GM12878 (cell line): Measurements from ENCODE around the gene OPTC. TPM values are rescaled to one million over a fixed set of nuclear protein-coding genes. Genes with fewer than 3 reads are reported as not detected.
A peak's percentile ranks its signal among the peaks of the same experiment; 100 is the strongest.

Experiments
- ATAC-seq: fragments of 200-7000 bp; cut with Tn5 transposase; 3 replicates; pipeline ENCODE4 v1.9.1; 2020; ENCODE audit warnings: mild to moderate bottlenecking, moderate library complexity
- Bru-seq: library from RNA; stranded (reverse); fragments of 400-500 nt; gene quantifications from one replicate; lab custom pipeline; 2021; lab: Mats Ljungman, UMichigan
- BruChase-seq, 2 experiments: library from RNA; stranded (reverse); fragments of 400-500 nt; gene quantifications; one replicate each; lab custom pipeline; 2021; lab: Mats Ljungman, UMichigan
- BruUV-seq: library from RNA; stranded (reverse); fragments of 400-500 nt; replicated peaks from 2 replicates; lab custom pipeline; 2021; lab: Mats Ljungman, UMichigan
- CTCF ChIA-PET: fragments of 300-600 bp; sonication (Branson Sonifier 250); formaldehyde crosslinking; extraction: SDS; loops from one replicate; lab custom pipeline; 2021; ENCODE audit warnings: inconsistent platforms; lab: Yijun Ruan, JAX
- POLR2A ChIA-PET: fragments of 350-600 bp; formaldehyde crosslinking; extraction: SDS; loops from one replicate; lab custom pipeline; 2021; ENCODE audit warnings: inconsistent platforms; lab: Charles Lee
- RAD21 ChIA-PET: fragments of 300-600 bp; sonication (Branson Sonifier 250); formaldehyde crosslinking; loops from one replicate; lab custom pipeline; 2023; ENCODE audit warnings: antibody characterized with exemption; ENCODE audit not compliant: unreplicated experiment; lab: Charles Lee
- SMC1A ChIA-PET: fragments of 300-600 bp; sonication (Branson Sonifier 250); formaldehyde crosslinking; loops from one replicate; lab custom pipeline; 2023; ENCODE audit not compliant: unreplicated experiment, uncharacterized antibody; lab: Charles Lee
- DNase-seq: peaks from one replicate; pipeline ENCODE4 v3.0.0-alpha.2; 2011; ENCODE audit warnings: low read depth, low spot score
- FAIRE-seq: peaks from 3 replicates; lab custom pipeline; 2011; peaks lifted over from hg19 to GRCh38; lab: Jason Lieb, UNC
- H2AFZ ChIP-seq: 2 replicates; pipeline ENCODE4 v1.6.0; 2011; ENCODE audit warnings: low read depth, low read length, control low read depth; ENCODE audit not compliant: control insufficient read depth
- H3K27ac ChIP-seq: 2 replicates; pipeline ENCODE4 v1.5.1; 2011; ENCODE audit warnings: control low read depth; ENCODE audit not compliant: control insufficient read depth, insufficient read depth
- H3K27me3 ChIP-seq, 2 experiments: replicated peaks in 1 of 2; 2 replicates each; pipeline versions ENCODE4 v1.6.0 to v1.6.1; 2011; ENCODE audit warnings: low read length in 1 of 2; ENCODE audit not compliant: control insufficient read depth in 2 of 2, insufficient read depth in 2 of 2
- H3K36me3 ChIP-seq, 2 experiments: 2 replicates each; pipeline ENCODE4 v1.5.1; 2011; ENCODE audit warnings: low read length in 1 of 2; ENCODE audit not compliant: control insufficient read depth in 2 of 2, insufficient read depth in 2 of 2
- H3K4me1 ChIP-seq: 2 replicates; pipeline ENCODE4 v1.6.1; 2011; ENCODE audit warnings: mild to moderate bottlenecking, low read length, moderate library complexity, mixed read lengths; ENCODE audit not compliant: control insufficient read depth, insufficient read depth
- H3K4me2 ChIP-seq: 2 replicates; pipeline ENCODE4 v1.6.0; 2011; ENCODE audit warnings: control low read depth; ENCODE audit not compliant: control insufficient read depth, insufficient read depth
- H3K4me3 ChIP-seq: fragments of 200-600 bp; sonication (generic); 2 replicates; pipeline ENCODE4 v1.5.1; 2016
- H3K79me2 ChIP-seq: 2 replicates; pipeline ENCODE4 v1.6.0; 2011; ENCODE audit warnings: low read length; ENCODE audit not compliant: control insufficient read depth, insufficient read depth
- H3K9ac ChIP-seq: 2 replicates; pipeline ENCODE4 v1.8.0; 2011; ENCODE audit warnings: low read length, control low read depth, mixed read lengths; ENCODE audit not compliant: control insufficient read depth, insufficient read depth
- H3K9me3 ChIP-seq: replicated peaks from 3 replicates; pipeline ENCODE4 v1.5.1; 2011; ENCODE audit warnings: mild to moderate bottlenecking, low read length; ENCODE audit not compliant: control insufficient read depth, insufficient read depth
- H4K20me1 ChIP-seq: 2 replicates; pipeline ENCODE4 v1.6.0; 2011; ENCODE audit not compliant: control insufficient read depth, insufficient read depth
- CHD4 ChIP-seq: fragments of 200-600 bp; sonication (generic); IDR thresholded peaks from 2 replicates; pipeline ENCODE4 v1.6.1; 2016; ENCODE audit warnings: mild to moderate bottlenecking
- HDAC2 ChIP-seq: fragments of 200-600 bp; sonication (generic); IDR thresholded peaks from 2 replicates; pipeline ENCODE4 v1.6.1; 2017
- NFIC ChIP-seq: IDR thresholded peaks from 2 replicates; pipeline ENCODE4 v1.6.1; 2012; ENCODE audit warnings: low read depth, mild to moderate bottlenecking, inconsistent platforms, low read length, moderate library complexity
- RUNX3 ChIP-seq: IDR thresholded peaks from 2 replicates; pipeline ENCODE4 v1.6.1; 2012; ENCODE audit warnings: low read length, inconsistent platforms
- ZNF274 ChIP-seq: IDR thresholded peaks from one replicate; pipeline ENCODE4 v1.8.0; 2011; ENCODE audit not compliant: insufficient read length, insufficient read depth
- ZNF622 ChIP-seq: fragments of 450-650 bp; IDR thresholded peaks from 2 replicates; pipeline ENCODE4 v1.6.1; 2017; ENCODE audit warnings: mild to moderate bottlenecking, inconsistent platforms
- whole genome bisulfite sequencing: methylation state at CpG from one replicate; pipeline ENCODE4 v1.1.6; 2016; ENCODE audit warnings: low lambda C conversion rate; ENCODE audit not compliant: insufficient replicate concordance, insufficient coverage; ENCODE audit errors: missing lambda C conversion rate; 5-methylcytosine and 5-hydroxymethylcytosine counted together
- in situ Hi-C: fragments of 300-500 bp; cut with MboI; formaldehyde crosslinking; loops from 9 replicates; pipeline ENCODE4 v1.14.3; 2018; ENCODE audit warnings: mixed read lengths
- intact Hi-C: fragments of 100-400 bp; cut with micrococcal nuclease; formaldehyde crosslinking; loops from one replicate; pipeline ENCODE4 v1.14.2; 2022; ENCODE audit not compliant: unreplicated experiment
- long read RNA-seq, 2 experiments: library from polyadenylated mRNA; unstranded; transcript quantifications; one replicate each; pipeline ENCODE4 v2.0.0, GENCODE V29; 2019 to 2020
- polyA minus RNA-seq, 3 experiments: library from RNA; depleted of rRNA, polyadenylated mRNA; stranded (reverse); fragments of >200 nt; gene quantifications; 2 replicates each; pipeline ENCODE4 v1.2.3, GENCODE V29; 2011
- polyA plus RNA-seq, 11 experiments: library from polyadenylated mRNA; depleted of rRNA in 4 of 11; unstranded in 6 of 11; stranded (reverse) in 5 of 11; fragments of >200 nt; fragmentation: Nextera tagmentation in 4 of 11; fragmentation: Illumina TruSeq in 1 of 11; extraction: Ambion mirVana in 4 of 11; extraction: Trizol in 1 of 11; gene quantifications; 1 replicate in 1 of 11; 2 replicates in 10 of 11; pipeline versions ENCODE4 v1.2.1 to v1.2.3, GENCODE V29; 2011 to 2016; ENCODE audit warnings: inconsistent platforms in 2 of 11, missing spikeins in 2 of 11, low read depth in 1 of 11
- total RNA-seq, 4 experiments: library from RNA; depleted of rRNA in 3 of 4; stranded (reverse); fragments of >200 nt in 3 of 4; fragmentation: Illumina TruSeq in 1 of 4; extraction: Trizol in 1 of 4; gene quantifications; 2 replicates each; pipeline versions ENCODE4 v1.2.1 to v1.2.3, GENCODE V29; 2013 to 2021
- TF ChIP-seq, protein P1 (sequence below): fragments of 450-650 bp; formaldehyde crosslinking; IDR thresholded peaks from 2 replicates; pipeline ENCODE4 v1.4.0; 2020; ENCODE audit warnings: mild to moderate bottlenecking, moderate library complexity

The OPTC gene
- not detected in 2 replicates for total RNA-seq (2013; cell fraction: nucleolus; rRNA removed)
- total RNA-seq (2014; rRNA removed) = not detected in 2 replicates
- not detected in 2 replicates for total RNA-seq (2014; rRNA removed; fragmentation: Illumina TruSeq; extraction: Trizol)
- not detected in 2 replicates for total RNA-seq (2021)
- not detected for polyA plus RNA-seq (2011; ENCODE audit: low read depth)
- polyA plus RNA-seq (2011; rRNA removed) = not detected in 2 replicates
- not detected in 2 replicates for polyA plus RNA-seq (2011; cell fraction: cytosol; rRNA removed)
- polyA plus RNA-seq (2011; cell fraction: nucleus; rRNA removed) = not detected in 2 replicates
- polyA plus RNA-seq (2012) = not detected in 2 replicates
- not detected in 2 replicates for polyA plus RNA-seq (2014; fragmentation: Illumina TruSeq; extraction: Trizol)
- not detected for polyA plus RNA-seq (2014; fragmentation: Nextera tagmentation; extraction: Ambion mirVana)
- not detected in 2 replicates for polyA plus RNA-seq (2014; rRNA removed)
- polyA plus RNA-seq (2016; fragmentation: Nextera tagmentation; extraction: Ambion mirVana) = not detected
- not detected in 2 replicates for polyA minus RNA-seq (2011; rRNA and poly(A)+ RNA removed)
- polyA minus RNA-seq (2011; cell fraction: cytosol; rRNA and poly(A)+ RNA removed) = not detected in 2 replicates
- not detected in 2 replicates for polyA minus RNA-seq (2011; cell fraction: nucleus; rRNA and poly(A)+ RNA removed)
- Bru-seq, nascent RNA = not detected
- not detected for BruChase-seq, experiment 1, labeled RNA remaining after a 6-hour chase
- percentile 6 among the genes with signal in this experiment for BruChase-seq, experiment 2, labeled RNA remaining after a 2-hour chase
- long read RNA-seq, experiment 1 = 0 reads
- long read RNA-seq, experiment 2 = 0 reads

GRCh38 chr1:203493901-203494300 is at the start of gene OPTC:
Gene OPTC (plus strand): TSS chr1:203494153. CDS start chr1:203496006, 1,853 bp downstream.
- ChIA-PET SMC1A (interaction anchor here (0.6 to 1.4 kb wide), 5 partner anchors 10 to 208 kb away, joined by 3 to 4 read pairs (median 3); no protein-coding TSS in a partner anchor), POLR2A (no interaction called here), CTCF (interaction anchor here (0.8 to 2.8 kb wide), 8 partner anchors 9 to 455 kb away, joined by 3 to 12 read pairs (median 4); no protein-coding TSS in a partner anchor), RAD21 (interaction anchor here (0.6 to 1.2 kb wide), 2 partner anchors 208 to 226 kb away, joined by 3 to 4 read pairs; no protein-coding TSS in a partner anchor)
- Histone ChIP-seq H3K27ac (no peak within 1 kb of the TSS), H2AFZ (no peak within 1 kb of the TSS), H3K79me2 (no peaks in the 10 kb centered on the region), H3K4me1 (no peaks in the 10 kb centered on the region), H3K4me3 (no peak within 1 kb of the TSS), H3K27me3 (peaks cover 0 to 8% of the 10 kb centered on the region in 2 experiments; a peak in 3 of 4 replicates), H3K4me2 (no peak within 1 kb of the TSS), H4K20me1 (no peaks in the 10 kb centered on the region), H3K36me3 (no peaks in the 10 kb centered on the region), H3K9ac (no peak within 1 kb of the TSS), H3K9me3 (no peaks in the 10 kb centered on the region)
- WGBS = 32% methylated on average over 5 of the region's 5 CpGs
- in situ Hi-C loops (no loop called here), intact Hi-C loops (no loop called here)
- BruUV-seq = no TSS peak
- FAIRE-seq = no peak
- TF ChIP-seq, protein P1, sequence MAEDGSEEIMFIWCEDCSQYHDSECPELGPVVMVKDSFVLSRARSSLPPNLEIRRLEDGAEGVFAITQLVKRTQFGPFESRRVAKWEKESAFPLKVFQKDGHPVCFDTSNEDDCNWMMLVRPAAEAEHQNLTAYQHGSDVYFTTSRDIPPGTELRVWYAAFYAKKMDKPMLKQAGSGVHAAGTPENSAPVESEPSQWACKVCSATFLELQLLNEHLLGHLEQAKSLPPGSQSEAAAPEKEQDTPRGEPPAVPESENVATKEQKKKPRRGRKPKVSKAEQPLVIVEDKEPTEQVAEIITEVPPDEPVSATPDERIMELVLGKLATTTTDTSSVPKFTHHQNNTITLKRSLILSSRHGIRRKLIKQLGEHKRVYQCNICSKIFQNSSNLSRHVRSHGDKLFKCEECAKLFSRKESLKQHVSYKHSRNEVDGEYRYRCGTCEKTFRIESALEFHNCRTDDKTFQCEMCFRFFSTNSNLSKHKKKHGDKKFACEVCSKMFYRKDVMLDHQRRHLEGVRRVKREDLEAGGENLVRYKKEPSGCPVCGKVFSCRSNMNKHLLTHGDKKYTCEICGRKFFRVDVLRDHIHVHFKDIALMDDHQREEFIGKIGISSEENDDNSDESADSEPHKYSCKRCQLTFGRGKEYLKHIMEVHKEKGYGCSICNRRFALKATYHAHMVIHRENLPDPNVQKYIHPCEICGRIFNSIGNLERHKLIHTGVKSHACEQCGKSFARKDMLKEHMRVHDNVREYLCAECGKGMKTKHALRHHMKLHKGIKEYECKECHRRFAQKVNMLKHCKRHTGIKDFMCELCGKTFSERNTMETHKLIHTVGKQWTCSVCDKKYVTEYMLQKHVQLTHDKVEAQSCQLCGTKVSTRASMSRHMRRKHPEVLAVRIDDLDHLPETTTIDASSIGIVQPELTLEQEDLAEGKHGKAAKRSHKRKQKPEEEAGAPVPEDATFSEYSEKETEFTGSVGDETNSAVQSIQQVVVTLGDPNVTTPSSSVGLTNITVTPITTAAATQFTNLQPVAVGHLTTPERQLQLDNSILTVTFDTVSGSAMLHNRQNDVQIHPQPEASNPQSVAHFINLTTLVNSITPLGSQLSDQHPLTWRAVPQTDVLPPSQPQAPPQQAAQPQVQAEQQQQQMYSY (CRISPR knock-in tag) = no peak
- no peak for TF ChIP-seq RUNX3
- TF ChIP-seq HDAC2 = no peak
- no peak for TF ChIP-seq NFIC
- no peak for TF ChIP-seq ZNF274
- no peak for TF ChIP-seq CHD4
- TF ChIP-seq ZNF622 = no peak
- DNase-seq = no peak
- ATAC-seq = no peak
